ENCODE data around the gene TMCO1. TPM values are rescaled to one million over a fixed set of nuclear protein-coding genes. Genes with fewer than 3 reads are reported as not detected.
A peak's percentile ranks its signal among the peaks of the same experiment; 100 is the strongest.

Gene TMCO1
- total RNA-seq, 1 experiment from 2014 or later: 116 TPM

GRCh38 chr1:165734906-165735305 is 33.8 kb downstream of the TMCO1 start:
- Histone ChIP-seq H3K9me3 (ENCODE audit: low read depth, low read length, poor library complexity, severe bottlenecking) (no peaks in the 10 kb centered on the region), H3K36me3 (ENCODE audit: insufficient read depth, low read length, poor library complexity, severe bottlenecking) (peaks cover 6% of the 10 kb centered on the region), H3K27me3 (replicated peaks; ENCODE audit: insufficient read depth, low read depth, low read length, poor library complexity) (no peaks in the 10 kb centered on the region), H3K27ac (ENCODE audit: low read depth, low read length, poor library complexity, severe bottlenecking) (no peak overlapping the region), H3K4me3 (ENCODE audit: low read depth, low read length, poor library complexity, severe bottlenecking) (no peak overlapping the region), H3K4me1 (ENCODE audit: insufficient read depth, low read length, poor library complexity, severe bottlenecking) (no peaks in the 10 kb centered on the region)
- DNase-seq (ENCODE audit: low spot score): no peak
- CTCF ChIA-PET: interaction anchor here (0.5 kb wide), 1 partner anchor 14 kb away, joined by 3 read pairs; no protein-coding TSS in a partner anchor
- POLR2A ChIA-PET (ENCODE audit: low non-redundant PET): no interaction called here
- BruUV-seq (replicated peaks): no TSS peak
- intact Hi-C loops (cut with micrococcal nuclease; ENCODE audit: unreplicated experiment): no loop called here
- TF ChIP-seq, protein P1, sequence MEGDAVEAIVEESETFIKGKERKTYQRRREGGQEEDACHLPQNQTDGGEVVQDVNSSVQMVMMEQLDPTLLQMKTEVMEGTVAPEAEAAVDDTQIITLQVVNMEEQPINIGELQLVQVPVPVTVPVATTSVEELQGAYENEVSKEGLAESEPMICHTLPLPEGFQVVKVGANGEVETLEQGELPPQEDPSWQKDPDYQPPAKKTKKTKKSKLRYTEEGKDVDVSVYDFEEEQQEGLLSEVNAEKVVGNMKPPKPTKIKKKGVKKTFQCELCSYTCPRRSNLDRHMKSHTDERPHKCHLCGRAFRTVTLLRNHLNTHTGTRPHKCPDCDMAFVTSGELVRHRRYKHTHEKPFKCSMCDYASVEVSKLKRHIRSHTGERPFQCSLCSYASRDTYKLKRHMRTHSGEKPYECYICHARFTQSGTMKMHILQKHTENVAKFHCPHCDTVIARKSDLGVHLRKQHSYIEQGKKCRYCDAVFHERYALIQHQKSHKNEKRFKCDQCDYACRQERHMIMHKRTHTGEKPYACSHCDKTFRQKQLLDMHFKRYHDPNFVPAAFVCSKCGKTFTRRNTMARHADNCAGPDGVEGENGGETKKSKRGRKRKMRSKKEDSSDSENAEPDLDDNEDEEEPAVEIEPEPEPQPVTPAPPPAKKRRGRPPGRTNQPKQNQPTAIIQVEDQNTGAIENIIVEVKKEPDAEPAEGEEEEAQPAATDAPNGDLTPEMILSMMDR (conservative IDR thresholded peaks at IDR 0.05; ENCODE audit: low read depth, low read length): no peak
- no peak for TF ChIP-seq EZH2 (IDR thresholded peaks at IDR 0.05; ENCODE audit: borderline replicate concordance, low read depth, low read length, poor library complexity, severe bottlenecking)

DNA sequence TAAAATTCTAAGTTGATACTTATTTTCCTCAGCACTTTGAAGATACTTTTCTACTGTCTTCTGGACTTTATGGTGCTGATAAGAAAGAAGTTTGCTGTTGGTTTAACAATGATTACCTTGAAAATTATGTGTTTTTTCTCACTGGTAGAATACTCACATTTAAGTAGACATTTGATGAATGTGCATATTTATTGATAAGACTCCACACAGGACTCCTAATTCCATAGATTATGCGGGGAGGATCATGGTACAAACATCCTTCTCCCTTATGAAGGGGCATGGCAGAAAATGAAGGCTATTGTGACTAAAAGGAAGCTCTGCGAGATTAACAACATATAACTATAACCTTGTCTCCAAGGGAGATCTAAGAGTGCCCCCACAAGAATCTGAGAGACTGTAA is 41.8 kb downstream of the TMCO1 start:
- H3K4me1 ChIP-seq (ENCODE audit: insufficient read depth, low read length, poor library complexity, severe bottlenecking): no peaks in the 10 kb centered on the region
- H3K27ac ChIP-seq (ENCODE audit: low read depth, low read length, poor library complexity, severe bottlenecking): no peak overlapping the region
- intact Hi-C loops (cut with micrococcal nuclease; ENCODE audit: unreplicated experiment): no loop called here
- H3K9me3 ChIP-seq (ENCODE audit: low read depth, low read length, poor library complexity, severe bottlenecking): no peaks in the 10 kb centered on the region
- POLR2A ChIA-PET (ENCODE audit: low non-redundant PET): no interaction called here
- H3K27me3 ChIP-seq (replicated peaks; ENCODE audit: insufficient read depth, low read depth, low read length, poor library complexity): no peaks in the 10 kb centered on the region
- H3K4me3 ChIP-seq (ENCODE audit: low read depth, low read length, poor library complexity, severe bottlenecking): no peak overlapping the region
- no TSS peak for BruUV-seq (replicated peaks)
- TF ChIP-seq, protein P1 (conservative IDR thresholded peaks at IDR 0.05; ENCODE audit: low read depth, low read length): no peak
- TF ChIP-seq EZH2 (IDR thresholded peaks at IDR 0.05; ENCODE audit: borderline replicate concordance, low read depth, low read length, poor library complexity, severe bottlenecking): no peak
- CTCF ChIA-PET: no interaction called here
- H3K36me3 ChIP-seq (ENCODE audit: insufficient read depth, low read length, poor library complexity, severe bottlenecking): peaks cover 10% of the 10 kb centered on the region
- DNase-seq (ENCODE audit: low spot score): no peak

GRCh38 chr1:165726169-165726568 is 42.5 kb downstream of the TMCO1 start:
- no peaks in the 10 kb centered on the region for H3K4me1 ChIP-seq (ENCODE audit: insufficient read depth, low read length, poor library complexity, severe bottlenecking)
- H3K36me3 ChIP-seq (ENCODE audit: insufficient read depth, low read length, poor library complexity, severe bottlenecking): peaks cover 10% of the 10 kb centered on the region
- ChIA-PET CTCF (no interaction called here), POLR2A (ENCODE audit: low non-redundant PET) (no interaction called here)
- no peaks in the 10 kb centered on the region for H3K27me3 ChIP-seq (replicated peaks; ENCODE audit: insufficient read depth, low read depth, low read length, poor library complexity)
- H3K9me3 ChIP-seq (ENCODE audit: low read depth, low read length, poor library complexity, severe bottlenecking): no peaks in the 10 kb centered on the region
- no TSS peak for BruUV-seq (replicated peaks)
- TF ChIP-seq EZH2 (IDR thresholded peaks at IDR 0.05; ENCODE audit: borderline replicate concordance, low read depth, low read length, poor library complexity, severe bottlenecking): no peak
- TF ChIP-seq, protein P1 (conservative IDR thresholded peaks at IDR 0.05; ENCODE audit: low read depth, low read length): no peak
- H3K27ac ChIP-seq (ENCODE audit: low read depth, low read length, poor library complexity, severe bottlenecking): no peak overlapping the region
- peak; percentile 11 for DNase-seq (ENCODE audit: low spot score)
- intact Hi-C loops (cut with micrococcal nuclease; ENCODE audit: unreplicated experiment): no loop called here
- H3K4me3 ChIP-seq (ENCODE audit: low read depth, low read length, poor library complexity, severe bottlenecking): no peak overlapping the region

Measured in A673 (cell line).